HCT116 (cell line): ENCODE measurements around the gene PITHD1. TPM values are rescaled to one million over a fixed set of nuclear protein-coding genes. Genes with fewer than 3 reads are reported as not detected.

Experiments
- ATAC-seq: fragments of 200-7000 bp; cut with Tn5 transposase; 2 replicates; pipeline ENCODE4 v1.9.1; 2020; ENCODE audit warnings: mild to moderate bottlenecking, moderate library complexity
- BruUV-seq: library from RNA; stranded (reverse); fragments of 400-500 nt; replicated peaks from 2 replicates; lab custom pipeline; 2021; lab: Mats Ljungman, UMichigan
- CTCF ChIA-PET: fragments of 300-600 bp; sonication (Branson Sonifier 250); formaldehyde crosslinking; loops from one replicate; lab custom pipeline; 2021; ENCODE audit warnings: antibody characterized with exemption; lab: Charles Lee
- POLR2A ChIA-PET: fragments of 300-600, 350-600 bp; sonication (Branson Sonifier 250); formaldehyde crosslinking; loops from one replicate; lab custom pipeline; 2021; ENCODE audit warnings: antibody characterized with exemption; lab: Charles Lee
- RAD21 ChIA-PET, 2 experiments: fragments of 300-600 bp; sonication (Branson Sonifier 250); formaldehyde crosslinking; loops; one replicate each; lab custom pipeline; 2023; ENCODE audit warnings: low total read pairs in 2 of 2; ENCODE audit not compliant: uncharacterized antibody in 2 of 2, unreplicated experiment in 2 of 2, low non-redundant PET in 1 of 2; lab: Charles Lee
- DNase-seq: peaks from one replicate; pipeline ENCODE4 v3.0.0-alpha.2; 2010; ENCODE audit warnings: low read depth, low spot score
- H2AFZ ChIP-seq: fragments of 200-600 bp; shearing (Covaris generic), sonication (generic); 2 replicates; pipeline ENCODE4 v1.6.1; 2017; ENCODE audit warnings: low read depth, mixed run types, mixed read lengths, antibody characterized with exemption, low read length; ENCODE audit not compliant: poor library complexity, severe bottlenecking
- H3K27ac ChIP-seq: 2 replicates; pipeline ENCODE4 v1.5.1; 2012; ENCODE audit warnings: low read depth, low read length
- H3K27me3 ChIP-seq: fragments of 200-600 bp; sonication (generic); 2 replicates; pipeline ENCODE4 v1.6.1; 2016; ENCODE audit warnings: mixed run types, low read length, mixed read lengths; ENCODE audit not compliant: insufficient read depth
- H3K36me3 ChIP-seq, 2 experiments: fragments of 200-500 bp in 1 of 2; fragments of 200-600 bp in 1 of 2; sonication (Bioruptor generic) in 1 of 2; sonication (generic) in 1 of 2; 2 replicates each; pipeline versions ENCODE4 v1.5.1 to v1.6.1; 2014 to 2016; ENCODE audit warnings: low read length in 2 of 2, inconsistent platforms in 1 of 2, mixed read lengths in 1 of 2, mixed run types in 1 of 2; ENCODE audit not compliant: insufficient read depth in 2 of 2, control insufficient read depth in 1 of 2
- H3K4me1 ChIP-seq, 2 experiments: fragments of 200-600 bp in 1 of 2; sonication (generic) in 1 of 2; 2 replicates each; pipeline versions ENCODE4 v1.5.1 to v1.6.1; 2012 to 2017; ENCODE audit warnings: low read length in 2 of 2, inconsistent platforms in 1 of 2, mild to moderate bottlenecking in 1 of 2, mixed read lengths in 1 of 2, mixed run types in 1 of 2, moderate library complexity in 1 of 2; ENCODE audit not compliant: insufficient read depth in 2 of 2, control insufficient read depth in 1 of 2
- H3K4me2 ChIP-seq: fragments of 200-600 bp; sonication (generic); 2 replicates; pipeline ENCODE4 v1.6.1; 2017; ENCODE audit warnings: mixed run types, low read length, mixed read lengths
- H3K4me3 ChIP-seq, 2 experiments: fragments of 200-600 bp in 1 of 2; sonication (generic) in 1 of 2; replicated peaks in 1 of 2; 2 replicates each; pipeline ENCODE4 v1.5.1; 2011 to 2016; ENCODE audit warnings: low read length in 2 of 2, control low read depth in 1 of 2, low read depth in 1 of 2, mild to moderate bottlenecking in 1 of 2, mixed read lengths in 1 of 2, mixed run types in 1 of 2
- H3K79me2 ChIP-seq: fragments of 200-600 bp; sonication (generic); 2 replicates; pipeline ENCODE4 v1.6.1; 2017; ENCODE audit warnings: mild to moderate bottlenecking, mixed run types, low read length, moderate library complexity, mixed read lengths; ENCODE audit not compliant: insufficient read depth
- H3K9ac ChIP-seq: fragments of 200-600 bp; sonication (generic); 2 replicates; pipeline ENCODE4 v1.6.1; 2016; ENCODE audit warnings: low read length, mixed read lengths
- H3K9me2 ChIP-seq: fragments of 200-600 bp; sonication (generic), shearing (Covaris generic); 2 replicates; pipeline ENCODE4 v1.6.1; 2017; ENCODE audit warnings: mixed run types, mild to moderate bottlenecking, moderate library complexity; ENCODE audit not compliant: insufficient read depth
- H3K9me3 ChIP-seq, 2 experiments: fragments of 200-500 bp in 1 of 2; fragments of 200-600 bp in 1 of 2; sonication (Bioruptor generic) in 1 of 2; sonication (generic) in 1 of 2; 2 replicates each; pipeline ENCODE4 v1.6.1; 2014 to 2017; ENCODE audit warnings: low read length in 2 of 2, mixed read lengths in 2 of 2, inconsistent platforms in 1 of 2, low read depth in 1 of 2, mild to moderate bottlenecking in 1 of 2, mixed run types in 1 of 2, moderate library complexity in 1 of 2; ENCODE audit not compliant: control insufficient read depth in 1 of 2, insufficient read depth in 1 of 2
- H4K20me1 ChIP-seq: fragments of 200-600 bp; sonication (generic), shearing (Covaris generic); 2 replicates; pipeline ENCODE4 v1.6.1; 2017; ENCODE audit warnings: mixed run types, mild to moderate bottlenecking, moderate library complexity; ENCODE audit not compliant: insufficient read depth
- CBX3 ChIP-seq: IDR thresholded peaks from 2 replicates; pipeline ENCODE4 v1.6.1; 2012; ENCODE audit warnings: low read depth
- CEBPB ChIP-seq: IDR thresholded peaks from 2 replicates; pipeline ENCODE4 v1.6.1; 2012; ENCODE audit warnings: low read depth
- EGR1 ChIP-seq: IDR thresholded peaks from 2 replicates; pipeline ENCODE4 v1.6.1; 2012; ENCODE audit warnings: low read depth
- EZH2 ChIP-seq: fragments of 200-600 bp; sonication (generic); IDR thresholded peaks from 2 replicates; pipeline ENCODE4 v1.6.1; 2017; ENCODE audit warnings: antibody characterized with exemption, mixed run types
- EZH2phosphoT487 ChIP-seq: fragments of 200-600 bp; IDR thresholded peaks from 2 replicates; pipeline ENCODE4 v1.6.1; 2018; ENCODE audit warnings: antibody characterized with exemption, borderline replicate concordance
- FOSL1 ChIP-seq: IDR thresholded peaks from 2 replicates; pipeline ENCODE4 v1.6.1; 2012; ENCODE audit warnings: low read depth
- JUND ChIP-seq: IDR thresholded peaks from 2 replicates; pipeline ENCODE4 v1.6.1; 2012
- POLR2A ChIP-seq: IDR thresholded peaks from 2 replicates; pipeline ENCODE4 v1.7.0; 2011; ENCODE audit warnings: borderline replicate concordance; ENCODE audit not compliant: insufficient read depth, insufficient read length; ENCODE audit errors: extremely low read depth
- RAD21 ChIP-seq: IDR thresholded peaks from 2 replicates; pipeline ENCODE4 v1.6.1; 2012; ENCODE audit warnings: low read depth, mild to moderate bottlenecking
- SP1 ChIP-seq: IDR thresholded peaks from 2 replicates; pipeline ENCODE4 v1.6.1; 2012; ENCODE audit warnings: low read depth
- YY1 ChIP-seq: IDR thresholded peaks from 2 replicates; pipeline ENCODE4 v1.6.1; 2011; ENCODE audit warnings: low read length, low read depth, moderate library complexity, mild to moderate bottlenecking; ENCODE audit not compliant: insufficient replicate concordance; ENCODE audit errors: extremely low read depth
- ZFX ChIP-seq: fragments of 450-650 bp; IDR thresholded peaks from 2 replicates; pipeline ENCODE4 v1.6.1; 2017
- intact Hi-C: fragments of 100-400 bp; cut with micrococcal nuclease; formaldehyde crosslinking; loops from 2 replicates; pipeline ENCODE4 v1.10.0; 2022
- total RNA-seq: library from RNA; stranded (reverse); gene quantifications from one replicate; pipeline ENCODE4 v1.2.1, GENCODE V29; 2021; ENCODE audit not compliant: unreplicated experiment
- TF ChIP-seq, protein P1 (sequence below): IDR thresholded peaks from 2 replicates; pipeline ENCODE4 v1.6.1; 2012; ENCODE audit warnings: low read depth
- TF ChIP-seq, protein P2 (sequence below), 3 experiments: fragments of 200-600 bp in 1 of 3; sonication (generic) in 1 of 3; IDR thresholded peaks in 2 of 3; conservative IDR thresholded peaks in 1 of 3; 2 replicates each; pipeline ENCODE4 v1.5.1; 2012 to 2017; ENCODE audit warnings: low read depth in 2 of 3, low read length in 2 of 3, antibody characterized with exemption in 1 of 3, borderline replicate concordance in 1 of 3, control low read depth in 1 of 3, mild to moderate bottlenecking in 1 of 3, mixed read lengths in 1 of 3, mixed run types in 1 of 3, moderate library complexity in 1 of 3; ENCODE audit not compliant: insufficient read depth in 1 of 3
- TF ChIP-seq, protein P3 (sequence below): IDR thresholded peaks from 2 replicates; pipeline ENCODE4 v1.6.1; 2012

PITHD1 gene
- total RNA-seq, 1 experiment from 2014 or later = 57.2 TPM

DNA sequence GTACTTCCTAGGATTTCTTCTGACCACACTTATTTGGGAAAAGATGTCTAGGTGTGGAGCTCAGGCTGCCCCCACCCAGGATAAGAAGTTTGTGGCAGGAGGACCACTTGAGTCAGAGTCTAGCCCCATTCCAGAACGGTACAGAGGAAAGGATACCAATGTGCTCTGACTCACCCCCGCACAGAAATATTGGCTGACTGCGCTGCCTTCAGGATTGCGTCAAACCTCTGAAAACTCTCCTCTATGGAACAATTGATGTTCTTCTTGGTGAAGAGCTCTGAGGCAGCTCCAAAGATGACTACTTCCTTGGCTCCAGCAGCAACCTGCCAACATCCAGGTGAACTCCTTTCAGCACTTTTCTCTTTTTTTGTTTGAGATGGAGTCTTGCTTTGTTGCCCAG is 35.8 kb downstream of the PITHD1 start:
- no peak for TF ChIP-seq POLR2A
- TF ChIP-seq, protein P1, sequence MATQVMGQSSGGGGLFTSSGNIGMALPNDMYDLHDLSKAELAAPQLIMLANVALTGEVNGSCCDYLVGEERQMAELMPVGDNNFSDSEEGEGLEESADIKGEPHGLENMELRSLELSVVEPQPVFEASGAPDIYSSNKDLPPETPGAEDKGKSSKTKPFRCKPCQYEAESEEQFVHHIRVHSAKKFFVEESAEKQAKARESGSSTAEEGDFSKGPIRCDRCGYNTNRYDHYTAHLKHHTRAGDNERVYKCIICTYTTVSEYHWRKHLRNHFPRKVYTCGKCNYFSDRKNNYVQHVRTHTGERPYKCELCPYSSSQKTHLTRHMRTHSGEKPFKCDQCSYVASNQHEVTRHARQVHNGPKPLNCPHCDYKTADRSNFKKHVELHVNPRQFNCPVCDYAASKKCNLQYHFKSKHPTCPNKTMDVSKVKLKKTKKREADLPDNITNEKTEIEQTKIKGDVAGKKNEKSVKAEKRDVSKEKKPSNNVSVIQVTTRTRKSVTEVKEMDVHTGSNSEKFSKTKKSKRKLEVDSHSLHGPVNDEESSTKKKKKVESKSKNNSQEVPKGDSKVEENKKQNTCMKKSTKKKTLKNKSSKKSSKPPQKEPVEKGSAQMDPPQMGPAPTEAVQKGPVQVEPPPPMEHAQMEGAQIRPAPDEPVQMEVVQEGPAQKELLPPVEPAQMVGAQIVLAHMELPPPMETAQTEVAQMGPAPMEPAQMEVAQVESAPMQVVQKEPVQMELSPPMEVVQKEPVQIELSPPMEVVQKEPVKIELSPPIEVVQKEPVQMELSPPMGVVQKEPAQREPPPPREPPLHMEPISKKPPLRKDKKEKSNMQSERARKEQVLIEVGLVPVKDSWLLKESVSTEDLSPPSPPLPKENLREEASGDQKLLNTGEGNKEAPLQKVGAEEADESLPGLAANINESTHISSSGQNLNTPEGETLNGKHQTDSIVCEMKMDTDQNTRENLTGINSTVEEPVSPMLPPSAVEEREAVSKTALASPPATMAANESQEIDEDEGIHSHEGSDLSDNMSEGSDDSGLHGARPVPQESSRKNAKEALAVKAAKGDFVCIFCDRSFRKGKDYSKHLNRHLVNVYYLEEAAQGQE = no peak
- no peak for TF ChIP-seq CEBPB
- no peak for TF ChIP-seq YY1
- TF ChIP-seq EGR1 = no peak
- TF ChIP-seq RAD21 = no peak
- TF ChIP-seq, protein P2, sequence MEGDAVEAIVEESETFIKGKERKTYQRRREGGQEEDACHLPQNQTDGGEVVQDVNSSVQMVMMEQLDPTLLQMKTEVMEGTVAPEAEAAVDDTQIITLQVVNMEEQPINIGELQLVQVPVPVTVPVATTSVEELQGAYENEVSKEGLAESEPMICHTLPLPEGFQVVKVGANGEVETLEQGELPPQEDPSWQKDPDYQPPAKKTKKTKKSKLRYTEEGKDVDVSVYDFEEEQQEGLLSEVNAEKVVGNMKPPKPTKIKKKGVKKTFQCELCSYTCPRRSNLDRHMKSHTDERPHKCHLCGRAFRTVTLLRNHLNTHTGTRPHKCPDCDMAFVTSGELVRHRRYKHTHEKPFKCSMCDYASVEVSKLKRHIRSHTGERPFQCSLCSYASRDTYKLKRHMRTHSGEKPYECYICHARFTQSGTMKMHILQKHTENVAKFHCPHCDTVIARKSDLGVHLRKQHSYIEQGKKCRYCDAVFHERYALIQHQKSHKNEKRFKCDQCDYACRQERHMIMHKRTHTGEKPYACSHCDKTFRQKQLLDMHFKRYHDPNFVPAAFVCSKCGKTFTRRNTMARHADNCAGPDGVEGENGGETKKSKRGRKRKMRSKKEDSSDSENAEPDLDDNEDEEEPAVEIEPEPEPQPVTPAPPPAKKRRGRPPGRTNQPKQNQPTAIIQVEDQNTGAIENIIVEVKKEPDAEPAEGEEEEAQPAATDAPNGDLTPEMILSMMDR (IDR thresholded peaks at IDR 0.05 in 2 of 3, conservative IDR thresholded peaks at IDR 0.05 in 1 of 3; ENCODE audit: borderline replicate concordance in 1 of 3, insufficient read depth in 1 of 3, low read depth in 2 of 3, low read length in 2 of 3) = no peak
- TF ChIP-seq CBX3 = no peak
- no peak for TF ChIP-seq EZH2phosphoT487
- TF ChIP-seq, protein P3, sequence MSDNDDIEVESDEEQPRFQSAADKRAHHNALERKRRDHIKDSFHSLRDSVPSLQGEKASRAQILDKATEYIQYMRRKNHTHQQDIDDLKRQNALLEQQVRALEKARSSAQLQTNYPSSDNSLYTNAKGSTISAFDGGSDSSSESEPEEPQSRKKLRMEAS = no peak
- no peak for TF ChIP-seq SP1
- no peak for TF ChIP-seq EZH2
- no peak for TF ChIP-seq JUND
- no peak for TF ChIP-seq ZFX
- TF ChIP-seq FOSL1 = no peak
- no peak overlapping the region for H2AFZ ChIP-seq
- H3K9ac ChIP-seq = no peak overlapping the region
- H3K4me3 ChIP-seq = no peak overlapping the region
- no peak overlapping the region for H3K4me2 ChIP-seq
- no peaks in the 10 kb centered on the region for H4K20me1 ChIP-seq
- intact Hi-C loops = no loop called here
- H3K27ac ChIP-seq = no peak overlapping the region
- no peaks in the 10 kb centered on the region for H3K27me3 ChIP-seq
- RAD21 ChIA-PET = no interaction called here
- CTCF ChIA-PET = no interaction called here
- ATAC-seq = no peak
- no TSS peak for BruUV-seq
- no peak for DNase-seq
- H3K9me3 ChIP-seq = no peaks in the 10 kb centered on the region
- no peaks in the 10 kb centered on the region for H3K79me2 ChIP-seq
- peaks cover 6 to 15% of the 10 kb centered on the region in 2 experiments; a peak in 2 of 4 replicates for H3K4me1 ChIP-seq
- H3K9me2 ChIP-seq = no peaks in the 10 kb centered on the region
- peaks cover 0 to 5% of the 10 kb centered on the region in 2 experiments; a peak in 1 of 4 replicates for H3K36me3 ChIP-seq
- POLR2A ChIA-PET = no interaction called here
